Heart left ventricle (tissue), 16 donors: Measurements from ENCODE around the gene ADGRD1. TPM values are rescaled to one million over a fixed set of nuclear protein-coding genes. Genes with fewer than 3 reads are reported as not detected.

Experiments used
- ATAC-seq, 4 donors: fragments of 200-7000 bp; cut with Tn5 transposase; one replicate each; pipeline ENCODE4 v1.9.1; 2020 to 2022; ENCODE audit warnings: moderate library complexity in 4 of 4, mild to moderate bottlenecking in 3 of 4, moderate number of reproducible peaks in 1 of 4
- DNase-seq, 5 donors: peaks; one replicate each; pipeline ENCODE4 v3.0.0-alpha.2; 2020
- H3K27ac ChIP-seq, 12 donors: fragments of 200-600 bp; sonication (generic) in 4 of 12; one replicate each; pipeline versions ENCODE4 v1.5.0 to v1.8.0; 2016 to 2022; ENCODE audit warnings: mild to moderate bottlenecking in 2 of 12
- H3K27me3 ChIP-seq, 9 donors: fragments of 200-600 bp; sonication (generic) in 2 of 9; one replicate each; pipeline versions ENCODE4 v1.5.1 to v1.8.0; 2016 to 2022; ENCODE audit warnings: mild to moderate bottlenecking in 3 of 9
- H3K36me3 ChIP-seq, 9 donors: fragments of 200-600 bp; sonication (generic) in 2 of 9; one replicate each; pipeline versions ENCODE4 v1.5.0 to v1.8.0; 2018 to 2022; ENCODE audit warnings: mild to moderate bottlenecking in 2 of 9
- H3K4me1 ChIP-seq, 12 donors: fragments of 200-600 bp; sonication (generic) in 4 of 12; one replicate each; pipeline versions ENCODE4 v1.5.0 to v1.8.0; 2016 to 2022; ENCODE audit warnings: mild to moderate bottlenecking in 3 of 12
- H3K4me3 ChIP-seq, 12 donors: fragments of 200-600 bp; sonication (generic) in 4 of 12; one replicate each; pipeline versions ENCODE4 v1.5.0 to v1.8.0; 2017 to 2022; ENCODE audit warnings: mild to moderate bottlenecking in 9 of 12, moderate library complexity in 4 of 12
- H3K9me3 ChIP-seq, 12 donors: fragments of 200-600 bp; sonication (generic) in 4 of 12; one replicate each; pipeline versions ENCODE4 v1.5.0 to v1.8.0; 2016 to 2022; ENCODE audit warnings: mild to moderate bottlenecking in 1 of 12
- CTCF ChIP-seq, 12 donors: fragments of 200-600 bp; sonication (generic) in 4 of 12; IDR thresholded peaks; one replicate each; pipeline versions ENCODE4 v1.5.0 to v1.8.0; 2018 to 2022; ENCODE audit warnings: antibody characterized with exemption in 12 of 12, mild to moderate bottlenecking in 5 of 12
- POLR2A ChIP-seq, 2 donors: fragments of 450-650 bp; IDR thresholded peaks; one replicate each; pipeline ENCODE4 v1.6.1; 2017; ENCODE audit warnings: antibody characterized with exemption in 2 of 2, mild to moderate bottlenecking in 2 of 2, moderate library complexity in 2 of 2
- WGBS, 4 donors: extraction: QIAGEN DNeasy Blood & Tissue Kit in 2 of 4; methylation state at CpG; one replicate each; pipeline versions ENCODE4 v1.1.5 to v1.1.7; 2013 to 2018; 5-methylcytosine and 5-hydroxymethylcytosine counted together
- intact Hi-C, 10 donors: fragments of 100-400 bp; cut with DNase I; formaldehyde crosslinking; loops; one replicate each; pipeline versions ENCODE4 v1.11.1 to v1.14.2; 2022
- polyA plus RNA-seq, 2 donors: library from polyadenylated mRNA; stranded (reverse); fragments of 200-250 nt; gene quantifications; one replicate each; pipeline ENCODE4 v1.2.3, GENCODE V29; 2013
- total RNA-seq, 9 donors: library from RNA; depleted of rRNA in 2 of 9; stranded (reverse); fragments of >200 nt in 2 of 9; fragmentation: NEBNext Ultra II Directional in 3 of 9; extraction: Animal tissue kit (Norgen Biotek cat#: 25700) in 3 of 9; gene quantifications; one replicate each; pipeline versions ENCODE4 v1.1.0 to v1.2.4, GENCODE V29; 2016 to 2023
- donor health status: ischemic (EF 13 %, LVEDD 7.1; RV severe dilation, severe dysfunction).
- donor health status: healthy with polysubstance abuse.
- donor health status: DM: no; HTN: yes; CAD: no.
- donor health status: DM: no; HTN: no; CAD: no.
- donor health status: ischemic (EF 25% LVEDD 6.9; RV normal size, moderate dysfunction).
- donor health status: ischemic (EF 25% LVEDD 5.7; RV mildly dilated, moderate dysfunction).
- donor health status: healthy.
- donor health status: DM: yes; HTN: yes; CAD: no.
- donor health status: ischemic (EF 35%, LVEDD 5.7; RV mildly dilated, moderate dysfunction).
- donor health status: nonischemic (EF 11% LVEDD 7.7; RV severe dilation, severe dysfunction).
- donor health status: DM: yes; HTN: yes; CAD: no.
- donor health status: PGD.
- donor health status: ischemic (EF 29% LVEDD 5.4; RV normal size, mild dysfunction).
- donor health status: nonischemic (EF 23%, LVEDD 6.1; RV moderate dilation, normal function).

ADGRD1 gene
- total and polyA plus RNA-seq, 11 donors, result 22.7 to 109 (median 66.3) TPM

DNA sequence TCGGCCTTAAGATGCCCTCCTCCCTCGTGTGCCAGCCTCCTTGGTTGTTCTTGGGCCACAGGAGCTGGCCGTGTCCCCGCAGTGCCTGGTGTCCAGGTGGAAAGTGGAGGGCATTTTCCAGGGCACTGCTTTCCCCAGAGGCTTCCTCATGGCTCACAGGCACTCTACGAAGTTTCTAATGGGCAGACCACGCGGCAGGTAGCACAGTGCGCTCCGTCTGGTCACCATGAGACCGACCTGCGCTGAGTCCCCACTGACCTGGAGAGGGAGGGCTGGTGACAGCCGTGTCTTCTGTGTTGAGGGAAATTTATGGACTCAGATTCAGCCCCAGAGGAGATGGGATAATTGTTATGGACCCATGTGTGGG, 186.3 kb downstream of the ADGRD1 start:
- TF ChIP-seq POLR2A (IDR thresholded peaks at IDR 0.05) (no peak), CTCF (IDR thresholded peaks at IDR 0.05) (no peak)
- no peak for DNase-seq
- no peak overlapping the region for H3K4me3 ChIP-seq
- H3K36me3 ChIP-seq, result peaks cover 0 to 51% (median 0%) of the 10 kb centered on the region in 9 donors
- peaks cover 0 to 10% (median 0%) of the 10 kb centered on the region in 12 donors for H3K4me1 ChIP-seq
- no peaks in the 10 kb centered on the region for H3K9me3 ChIP-seq
- no peak for ATAC-seq
- 92 to 93% (median 92%) methylated on average over 10 to 12 of the region's 12 CpGs for WGBS, 4 donors
- no peak overlapping the region for H3K27ac ChIP-seq
- intact Hi-C loops, result no loop called here
- no peaks in the 10 kb centered on the region for H3K27me3 ChIP-seq

GRCh38 chr12:131140697-131141096, 187.0 kb downstream of the ADGRD1 start:
- no peak overlapping the region for H3K27ac ChIP-seq
- peak in 1 of 5 donors; percentile 5 for DNase-seq
- H3K4me3 ChIP-seq, result no peak overlapping the region
- no peaks in the 10 kb centered on the region for H3K9me3 ChIP-seq
- no peak for ATAC-seq
- peaks cover 0 to 10% (median 0%) of the 10 kb centered on the region in 12 donors for H3K4me1 ChIP-seq
- peaks cover 0 to 44% (median 0%) of the 10 kb centered on the region in 9 donors for H3K36me3 ChIP-seq
- TF ChIP-seq CTCF (IDR thresholded peaks at IDR 0.05) (no peak), POLR2A (IDR thresholded peaks at IDR 0.05) (no peak)
- no peaks in the 10 kb centered on the region for H3K27me3 ChIP-seq
- intact Hi-C loops, result no loop called here
- 94 to 96% (median 96%) methylated on average over 10 of the region's 10 CpGs for WGBS, 4 donors

GRCh38 chr12:131141514-131141913, 187.8 kb downstream of the ADGRD1 start:
- 77 to 81% (median 80%) methylated on average over 8 of the region's 8 CpGs for WGBS, 4 donors
- Histone ChIP-seq H3K27ac (no peak overlapping the region), H3K9me3 (no peaks in the 10 kb centered on the region), H3K27me3 (no peaks in the 10 kb centered on the region), H3K4me1 (peaks cover 0 to 10% (median 0%) of the 10 kb centered on the region in 12 donors), H3K4me3 (no peak overlapping the region), H3K36me3 (peaks cover 0 to 37% (median 0%) of the 10 kb centered on the region in 9 donors)
- intact Hi-C loops, result no loop called here
- TF ChIP-seq CTCF (IDR thresholded peaks at IDR 0.05) (no peak), POLR2A (IDR thresholded peaks at IDR 0.05) (no peak)
- peak in 1 of 5 donors; percentile 11 for DNase-seq
- no peak for ATAC-seq

DNA sequence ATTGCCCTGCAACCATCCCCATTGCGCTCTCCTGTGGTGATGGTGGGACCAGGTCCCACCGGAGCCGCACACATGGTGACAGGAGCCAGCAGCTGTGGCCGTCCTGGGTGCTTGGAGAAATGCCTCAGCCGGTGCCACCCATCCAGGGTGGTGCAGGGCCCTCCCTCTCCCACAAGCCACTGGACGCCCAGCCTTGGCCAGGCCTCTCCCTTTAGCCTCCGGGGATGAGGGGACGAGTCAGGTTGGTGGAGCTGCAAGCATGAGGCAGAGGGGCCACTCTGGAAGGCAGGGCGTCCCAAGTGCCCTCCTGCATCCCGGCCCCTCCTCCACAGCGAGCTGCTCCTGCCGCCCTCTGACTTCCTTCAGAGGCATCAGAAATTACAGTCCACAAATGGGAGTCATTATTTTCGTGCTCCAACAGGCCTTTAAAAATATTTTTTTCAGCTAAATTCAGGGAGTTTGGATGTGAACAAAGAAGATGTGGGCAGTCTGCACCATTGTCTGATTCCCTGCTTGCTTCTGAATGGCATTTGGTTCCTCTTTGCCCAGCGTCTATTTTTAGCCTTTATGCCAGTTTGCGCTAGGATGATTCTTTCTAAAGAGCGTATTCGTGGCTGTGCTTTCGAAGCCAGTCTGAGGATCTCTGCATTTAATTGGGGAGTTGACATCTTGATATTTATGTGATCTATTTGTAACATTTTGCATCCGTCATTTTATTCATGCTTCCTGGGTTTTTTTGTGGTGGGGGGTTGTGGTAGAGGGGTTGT, 189.4 kb downstream of the ADGRD1 start:
- Histone ChIP-seq H3K4me3 (no peak overlapping the region), H3K9me3 (no peaks in the 10 kb centered on the region)

More for the DNA sequence above, 189.4 kb downstream of the ADGRD1 start:
- H3K36me3 ChIP-seq, result peaks cover 0 to 24% (median 0%) of the 10 kb centered on the region in 9 donors
- intact Hi-C loops, result no loop called here
- no peaks in the 10 kb centered on the region for H3K27me3 ChIP-seq
- peak overlapping the region in 1 of 12 donors; percentile 5 for H3K27ac ChIP-seq
- peaks cover 0 to 10% (median 0%) of the 10 kb centered on the region in 12 donors for H3K4me1 ChIP-seq
- ATAC-seq (peak in 2 of 4 donors; percentile 39 to 54), DNase-seq (peak in 1 of 5 donors; percentile 15)
- WGBS, 4 donors, result 36 to 63% (median 57%) methylated on average over 16 to 19 of the region's 19 CpGs
- TF ChIP-seq CTCF (IDR thresholded peaks at IDR 0.05) (no peak), POLR2A (IDR thresholded peaks at IDR 0.05) (no peak)
